Endothelial cell of umbilical vein (primary cell): ENCODE data around the gene PTPRH.

Experiments
- CTCF ChIP-seq, 2 donors: IDR thresholded peaks; 1 replicate in 1 of 2; 2 replicates in 1 of 2; pipeline ENCODE4 v1.5.1; 2011; ENCODE audit warnings: low read length in 2 of 2, mild to moderate bottlenecking in 2 of 2, moderate library complexity in 2 of 2, control low read depth in 1 of 2, inconsistent platforms in 1 of 2, low read depth in 1 of 2; ENCODE audit not compliant: insufficient read depth in 1 of 2; ENCODE audit errors: extremely low read depth in 1 of 2
- EZH2 ChIP-seq: IDR thresholded peaks from 2 replicates; pipeline ENCODE4 v1.6.1; 2012; ENCODE audit warnings: borderline replicate concordance, low read depth, mild to moderate bottlenecking, moderate library complexity, low read length, inconsistent platforms; ENCODE audit not compliant: severe bottlenecking
- FOS ChIP-seq: IDR thresholded peaks from 2 replicates; pipeline ENCODE4 v1.6.1; 2011; ENCODE audit warnings: mild to moderate bottlenecking, low read length, moderate library complexity, borderline replicate concordance; ENCODE audit not compliant: insufficient read depth
- JUN ChIP-seq: IDR thresholded peaks from 2 replicates; pipeline ENCODE4 v1.6.1; 2011; ENCODE audit warnings: borderline replicate concordance, low read depth; ENCODE audit not compliant: insufficient read length, insufficient read depth
- MAX ChIP-seq: IDR thresholded peaks from 2 replicates; pipeline ENCODE4 v1.6.1; 2011; ENCODE audit not compliant: insufficient read depth, insufficient read length
- MYC ChIP-seq: IDR thresholded peaks from one replicate; pipeline ENCODE4 v1.6.1; 2011; ENCODE audit warnings: mild to moderate bottlenecking, low read depth, low read length
- POLR2A ChIP-seq: IDR thresholded peaks from 2 replicates; pipeline ENCODE4 v1.6.1; 2012; ENCODE audit warnings: low read depth, mild to moderate bottlenecking, control low read depth, low read length
- POLR2AphosphoS5 ChIP-seq: IDR thresholded peaks from 2 replicates; pipeline ENCODE4 v1.6.1; 2012; ENCODE audit warnings: low read depth, mild to moderate bottlenecking, control low read depth, low read length, moderate library complexity; ENCODE audit not compliant: insufficient read depth

GRCh38 chr19:55232986-55233385 is 23.7 kb upstream of the PTPRH start:
- TF ChIP-seq CTCF (IDR thresholded peaks at IDR 0.05; ENCODE audit: extremely low read depth in 1 of 2, insufficient read depth in 1 of 2, low read depth in 1 of 2, low read length in 2 of 2): no peak
- TF ChIP-seq EZH2: no peak
- TF ChIP-seq POLR2A: no peak
- TF ChIP-seq FOS: no peak
- TF ChIP-seq JUN: no peak
- TF ChIP-seq MAX: no peak
- no peak for TF ChIP-seq POLR2AphosphoS5
- TF ChIP-seq MYC: no peak
